K562 (cell line): Measurements from ENCODE around the gene OSCP1. TPM values are rescaled to one million over a fixed set of nuclear protein-coding genes. Genes with fewer than 3 reads are reported as not detected.

Experiments
- CBX3 ChIP-seq, 2 experiments: IDR thresholded peaks; 1 replicate in 1 of 2; 2 replicates in 1 of 2; pipeline ENCODE4 v1.6.1; 2012; ENCODE audit warnings: inconsistent platforms in 2 of 2, low read length in 2 of 2, borderline replicate concordance in 1 of 2, control low read depth in 1 of 2
- E2F4 ChIP-seq: sonication (generic); formaldehyde crosslinking; IDR thresholded peaks from 2 replicates; pipeline ENCODE4 v1.8.0; 2022; ENCODE audit warnings: mild to moderate bottlenecking, low read depth, missing genetic modification reagents
- FOXK1 ChIP-seq: sonication (generic); formaldehyde crosslinking; IDR thresholded peaks from 2 replicates; pipeline ENCODE4 v1.8.0; 2022; ENCODE audit warnings: missing genetic modification reagents, mild to moderate bottlenecking, borderline replicate concordance
- HDAC2 ChIP-seq: fragments of 450-650 bp; IDR thresholded peaks from 2 replicates; pipeline ENCODE4 v1.6.1; 2016; ENCODE audit warnings: mild to moderate bottlenecking
- HMBOX1 ChIP-seq: sonication (generic); IDR thresholded peaks from 2 replicates; pipeline ENCODE4 v1.6.1; 2016
- MAFF ChIP-seq: IDR thresholded peaks from 2 replicates; pipeline ENCODE4 v1.6.1; 2012; ENCODE audit warnings: low read length, improper control_type of control experiment
- PCBP2 ChIP-seq: fragments of 200-400 bp; formaldehyde crosslinking; IDR thresholded peaks from 2 replicates; pipeline ENCODE4 v1.6.1; 2018; ENCODE audit warnings: low read length, low read depth, mild to moderate bottlenecking, moderate library complexity; ENCODE audit not compliant: poor library complexity, severe bottlenecking
- RNF219 ChIP-seq: fragments of 250-450 bp; sonication (Bioruptor Pico); IDR thresholded peaks from 2 replicates; pipeline ENCODE4 v1.5.0; 2022; ENCODE audit warnings: mild to moderate bottlenecking
- ZBTB11 ChIP-seq, 3 experiments: fragments of 200-800 bp in 1 of 3; fragments of 250-450 bp in 1 of 3; fragments of 450-650 bp in 1 of 3; sonication (Bioruptor Pico) in 1 of 3; sonication (Bioruptor generic) in 1 of 3; formaldehyde crosslinking in 1 of 3; IDR thresholded peaks; 2 replicates each; pipeline versions ENCODE4 v1.6.1 to v1.8.0; 2016 to 2022; ENCODE audit warnings: mild to moderate bottlenecking in 2 of 3, missing genetic modification characterization in 2 of 3, missing compliant biosample characterization in 1 of 3, moderate library complexity in 1 of 3
- ZKSCAN1 ChIP-seq: fragments of 150-350 bp; IDR thresholded peaks from 2 replicates; pipeline ENCODE4 v1.6.1; 2016; ENCODE audit warnings: low read depth, low read length
- ZMIZ1 ChIP-seq, 2 experiments: fragments of 150-350 bp in 1 of 2; IDR thresholded peaks; 2 replicates each; pipeline ENCODE4 v1.6.1; 2012 to 2016; ENCODE audit warnings: low read depth in 2 of 2, low read length in 2 of 2, mild to moderate bottlenecking in 1 of 2, moderate library complexity in 1 of 2
- ZNF140 ChIP-seq: fragments of 250-450 bp; sonication (Bioruptor Pico); IDR thresholded peaks from 2 replicates; pipeline ENCODE4 v1.8.0; 2021; ENCODE audit warnings: moderate library complexity, mild to moderate bottlenecking, inconsistent platforms
- ZNF584 ChIP-seq: fragments of 200-800 bp; sonication (Bioruptor generic); IDR thresholded peaks from 2 replicates; pipeline ENCODE4 v1.6.1; 2016; ENCODE audit warnings: low read depth, mild to moderate bottlenecking, missing genetic modification characterization, missing compliant biosample characterization
- polyA plus RNA-seq, 8 experiments: library from polyadenylated mRNA; depleted of rRNA in 4 of 8; stranded (reverse) in 5 of 8; unstranded in 3 of 8; fragments of >200 nt; fragmentation: Nextera tagmentation in 2 of 8; fragmentation: Illumina TruSeq in 1 of 8; extraction: Ambion mirVana in 2 of 8; extraction: Trizol in 1 of 8; gene quantifications; 2 replicates each; pipeline versions ENCODE4 v1.2.1 to v1.2.3, GENCODE V29; 2011 to 2014; ENCODE audit warnings: inconsistent platforms in 1 of 8, missing spikeins in 1 of 8
- total RNA-seq, 7 experiments: library from RNA; depleted of rRNA in 6 of 7; stranded (reverse); fragments of >200 nt in 6 of 7; fragmentation: Illumina TruSeq in 2 of 7; extraction: Trizol in 2 of 7; gene quantifications; 2 replicates each; pipeline versions ENCODE4 v1.2.1 to v1.2.3, GENCODE V29; 2011 to 2021; ENCODE audit warnings: low replicate concordance in 1 of 7

Gene OSCP1
- total and polyA plus RNA-seq, 9 of the 15 experiments (the other 6 are each of a cell fraction or from before 2014, with no cell fraction given), result 0.15 to 0.40 (median 0.33) TPM; not detected in 5

- TF ChIP-seq MAFF, result peak; percentile 88
- no peak for TF ChIP-seq PCBP2
- TF ChIP-seq FOXK1, result peak; percentile 49
- peak in 1 of 2 experiments; percentile 74; a peak in 2 of 4 replicates for TF ChIP-seq ZMIZ1 (IDR thresholded peaks at IDR 0.05; ENCODE audit: low read depth in 2 of 2, low read length in 2 of 2)
- no peak for TF ChIP-seq ZNF140
- TF ChIP-seq ZNF584 (CRISPR knock-in tag), result peak; percentile 97
- peak; percentile 95 for TF ChIP-seq HDAC2
- TF ChIP-seq ZBTB11 (CRISPR knock-in tag; IDR thresholded peaks at IDR 0.05), result peak in 1 of 3 experiments; percentile 82; a peak in 2 of 6 replicates
- TF ChIP-seq CBX3 (IDR thresholded peaks at IDR 0.05; ENCODE audit: borderline replicate concordance in 1 of 2, low read length in 2 of 2), result peak in 1 of 2 experiments; percentile 75; a peak in 1 of 3 replicates
- TF ChIP-seq RNF219 (CRISPR knock-in tag), result 0 out of 2 replicates have a peak, but pooled peaks have one; percentile 10
- TF ChIP-seq HMBOX1, result 0 out of 2 replicates have a peak, but pooled peaks have one; percentile 35
- no peak for TF ChIP-seq ZKSCAN1
- 0 out of 2 replicates have a peak, but pooled peaks have one; percentile 49 for TF ChIP-seq E2F4 (CRISPR knock-in tag)
Measured at GRCh38 chr1:36386265-36387140, 63.7 kb downstream of the OSCP1 start (continued).
